T follicular helper cell (primary cell): ENCODE results near the gene CYB561D2.
A peak's percentile ranks its signal among the peaks of the same experiment; 100 is the strongest.

Source experiments
- DNase-seq: peaks from one replicate; pipeline ENCODE4 v3.0.0-alpha.2; 2020; ENCODE audit warnings: low read depth

CYB561D2 gene

GRCh38 chr3:50341996-50342650 lies 8.5 kb upstream of the CYB561D2 start:
- DNase-seq, result no peak

GRCh38 chr3:50342813-50343633 lies 7.6 kb upstream of the CYB561D2 start:
- no peak for DNase-seq

- no peak for DNase-seq
Measured at GRCh38 chr3:50345008-50345407, 5.7 kb upstream of the CYB561D2 start.

GRCh38 chr3:50345586-50346234 lies 5.0 kb upstream of the CYB561D2 start, which contains the start of gene ZMYND10:
TSS of gene ZMYND10 (minus strand) at chr3:50345732. CDS start at chr3:50345579, 153 bp downstream.
- peak; percentile 69 for DNase-seq

- peak; percentile 69 for DNase-seq
Measured at GRCh38 chr3:50347187-50347813, 3.4 kb upstream of the CYB561D2 start.

- no peak for DNase-seq
Measured at GRCh38 chr3:50350213-50350526, 492 bp upstream of the CYB561D2 start.

GRCh38 chr3:50351323-50351697 lies 648 bp downstream of the CYB561D2 start:
- no peak for DNase-seq

- no peak for DNase-seq
Measured at GRCh38 chr3:50352781-50353180, 2.1 kb downstream of the CYB561D2 start.

GRCh38 chr3:50353245-50354004 lies 2.8 kb downstream of the CYB561D2 start:
- no peak for DNase-seq

- DNase-seq, result no peak
Measured at GRCh38 chr3:50354186-50354764, 3.6 kb downstream of the CYB561D2 start.

- DNase-seq, result no peak
Measured at GRCh38 chr3:50354850-50355249, 4.2 kb downstream of the CYB561D2 start.

- no peak for DNase-seq
Measured at GRCh38 chr3:50355829-50356552, 5.3 kb downstream of the CYB561D2 start.

- no peak for DNase-seq
Measured at GRCh38 chr3:50356553-50356952, 5.9 kb downstream of the CYB561D2 start.

- DNase-seq, result no peak
Measured at GRCh38 chr3:50357481-50357880, 6.8 kb downstream of the CYB561D2 start.

- DNase-seq, result no peak
Measured at GRCh38 chr3:50358355-50358910, 7.8 kb downstream of the CYB561D2 start.

- DNase-seq, result peak; percentile 94
Measured at GRCh38 chr3:50358911-50359759, 8.5 kb downstream of the CYB561D2 start, which contains the start of gene TMEM115. TSS of gene TMEM115 (minus strand) at chr3:50359521. CDS start at chr3:50359063, 458 bp downstream.

GRCh38 chr3:50359760-50360110 lies 9.1 kb downstream of the CYB561D2 start:
- no peak for DNase-seq

GRCh38 chr3:50364573-50365079 lies 14.0 kb downstream of the CYB561D2 start:
- no peak for DNase-seq
